GM18526 (cell line): ENCODE measurements around the gene USP9X.

Experiments used
- POLR2A ChIP-seq: IDR thresholded peaks from 3 replicates; pipeline ENCODE4 v1.6.1; 2011; ENCODE audit not compliant: insufficient read length; ENCODE audit errors: extremely low read depth

Gene USP9X, protein sequence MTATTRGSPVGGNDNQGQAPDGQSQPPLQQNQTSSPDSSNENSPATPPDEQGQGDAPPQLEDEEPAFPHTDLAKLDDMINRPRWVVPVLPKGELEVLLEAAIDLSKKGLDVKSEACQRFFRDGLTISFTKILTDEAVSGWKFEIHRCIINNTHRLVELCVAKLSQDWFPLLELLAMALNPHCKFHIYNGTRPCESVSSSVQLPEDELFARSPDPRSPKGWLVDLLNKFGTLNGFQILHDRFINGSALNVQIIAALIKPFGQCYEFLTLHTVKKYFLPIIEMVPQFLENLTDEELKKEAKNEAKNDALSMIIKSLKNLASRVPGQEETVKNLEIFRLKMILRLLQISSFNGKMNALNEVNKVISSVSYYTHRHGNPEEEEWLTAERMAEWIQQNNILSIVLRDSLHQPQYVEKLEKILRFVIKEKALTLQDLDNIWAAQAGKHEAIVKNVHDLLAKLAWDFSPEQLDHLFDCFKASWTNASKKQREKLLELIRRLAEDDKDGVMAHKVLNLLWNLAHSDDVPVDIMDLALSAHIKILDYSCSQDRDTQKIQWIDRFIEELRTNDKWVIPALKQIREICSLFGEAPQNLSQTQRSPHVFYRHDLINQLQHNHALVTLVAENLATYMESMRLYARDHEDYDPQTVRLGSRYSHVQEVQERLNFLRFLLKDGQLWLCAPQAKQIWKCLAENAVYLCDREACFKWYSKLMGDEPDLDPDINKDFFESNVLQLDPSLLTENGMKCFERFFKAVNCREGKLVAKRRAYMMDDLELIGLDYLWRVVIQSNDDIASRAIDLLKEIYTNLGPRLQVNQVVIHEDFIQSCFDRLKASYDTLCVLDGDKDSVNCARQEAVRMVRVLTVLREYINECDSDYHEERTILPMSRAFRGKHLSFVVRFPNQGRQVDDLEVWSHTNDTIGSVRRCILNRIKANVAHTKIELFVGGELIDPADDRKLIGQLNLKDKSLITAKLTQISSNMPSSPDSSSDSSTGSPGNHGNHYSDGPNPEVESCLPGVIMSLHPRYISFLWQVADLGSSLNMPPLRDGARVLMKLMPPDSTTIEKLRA (N-terminal part only)

DNA sequence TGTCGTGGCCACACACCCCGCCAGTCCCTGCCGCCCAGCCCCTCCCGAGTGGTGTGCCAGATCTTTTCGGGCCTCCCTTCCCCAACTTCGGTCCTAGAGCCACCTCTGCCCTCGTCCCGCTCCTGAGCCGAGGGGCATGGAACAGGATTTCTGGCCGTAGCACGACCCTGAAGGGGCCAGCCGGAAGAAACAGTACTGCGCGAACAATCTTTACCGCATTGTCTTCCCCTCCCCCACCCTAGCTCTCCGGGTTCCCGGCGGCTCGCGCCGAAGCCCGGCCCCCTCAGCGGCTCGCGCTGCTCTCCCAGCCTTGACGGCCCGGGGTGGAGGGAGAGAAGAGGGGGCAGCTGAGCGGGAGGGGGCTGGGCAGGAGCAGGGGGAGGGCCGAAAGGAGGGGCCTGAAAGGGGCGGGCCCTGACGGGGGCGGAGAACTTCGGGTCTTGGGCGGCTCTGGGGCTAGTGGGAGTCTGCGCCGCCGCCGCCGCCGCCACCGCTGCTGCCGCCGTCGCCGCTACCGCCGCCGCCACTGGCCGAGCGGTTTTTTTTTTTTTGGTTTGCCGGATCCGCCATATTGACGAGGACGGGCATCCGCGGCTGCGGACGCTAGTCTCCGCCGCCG is at the start of gene USP9X:
Gene USP9X (plus strand): TSS at position 553 of the 619 bp plus-strand sequence. CDS start 38,184 bp downstream, outside the sequence.
- TF ChIP-seq POLR2A, result peak; percentile 7

DNA sequence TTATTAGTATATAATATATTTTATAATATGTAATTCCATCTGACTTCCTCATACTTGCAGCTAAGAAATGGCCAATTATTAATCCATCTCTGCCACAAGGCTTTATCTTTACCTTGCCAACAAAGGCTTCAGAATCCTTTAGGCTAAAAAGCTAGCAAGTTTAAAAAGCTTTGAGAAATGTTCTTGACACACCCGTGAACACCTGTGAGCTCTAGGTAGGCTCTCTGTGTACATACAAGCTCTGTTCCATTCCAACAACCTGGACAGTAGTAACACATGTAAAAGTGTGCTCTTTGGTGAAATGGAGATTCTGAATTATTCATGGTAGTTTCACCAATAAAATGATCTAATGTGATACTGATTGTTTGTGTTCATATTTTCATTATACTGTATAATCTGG is 49.7 kb upstream of the USP9X start:
- no peak for TF ChIP-seq POLR2A

DNA sequence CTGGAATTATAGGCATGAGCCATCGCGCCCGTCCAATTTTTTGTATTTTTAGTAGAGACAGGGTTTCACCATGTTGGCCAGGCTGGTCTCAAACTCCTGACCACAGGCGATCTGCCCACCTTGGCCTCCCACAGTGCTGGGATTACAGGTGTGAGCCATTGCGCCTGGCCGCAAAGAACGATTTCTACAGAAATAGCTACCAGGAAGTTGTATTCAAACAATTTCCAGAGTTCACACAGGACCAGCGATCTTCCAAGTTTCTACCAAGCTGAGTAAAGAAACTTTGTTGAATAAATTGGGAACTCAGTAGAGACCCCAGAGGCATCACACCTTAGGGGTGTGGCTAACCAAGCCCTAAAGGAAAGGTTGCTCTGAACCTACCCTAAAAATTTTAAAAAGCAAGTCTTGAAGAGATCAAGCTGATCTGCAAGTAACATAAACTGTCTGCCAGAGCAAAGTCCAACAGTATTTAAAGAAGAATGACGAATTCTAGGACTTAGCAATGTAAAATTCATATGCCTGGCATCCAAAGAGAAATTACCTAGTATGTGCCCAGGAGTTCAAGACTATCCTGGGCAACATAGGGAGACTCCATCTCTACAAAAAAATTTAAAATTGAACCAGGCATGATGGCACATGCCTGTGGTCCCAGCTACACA is 48.4 kb upstream of the USP9X start:
- no peak for TF ChIP-seq POLR2A

DNA sequence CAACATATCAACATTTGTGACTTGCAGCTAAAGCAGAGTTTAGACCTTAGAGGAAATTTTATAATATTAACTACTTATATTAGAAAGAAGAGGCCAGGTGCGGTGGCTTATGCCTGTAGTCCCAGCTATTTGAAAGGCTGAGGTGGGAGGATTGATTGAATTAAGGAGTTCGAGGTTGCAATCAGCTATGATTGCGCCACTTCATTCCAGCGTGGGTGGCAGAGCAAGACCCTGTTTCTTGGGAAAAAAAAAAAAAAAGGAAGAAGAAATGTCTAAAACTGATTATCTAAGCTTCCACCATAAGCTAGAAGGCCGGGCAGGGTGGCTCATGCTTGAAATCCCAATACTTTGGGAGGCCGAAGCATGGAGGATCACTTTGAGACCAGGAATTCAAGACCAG is 42.0 kb upstream of the USP9X start:
- no peak for TF ChIP-seq POLR2A

DNA sequence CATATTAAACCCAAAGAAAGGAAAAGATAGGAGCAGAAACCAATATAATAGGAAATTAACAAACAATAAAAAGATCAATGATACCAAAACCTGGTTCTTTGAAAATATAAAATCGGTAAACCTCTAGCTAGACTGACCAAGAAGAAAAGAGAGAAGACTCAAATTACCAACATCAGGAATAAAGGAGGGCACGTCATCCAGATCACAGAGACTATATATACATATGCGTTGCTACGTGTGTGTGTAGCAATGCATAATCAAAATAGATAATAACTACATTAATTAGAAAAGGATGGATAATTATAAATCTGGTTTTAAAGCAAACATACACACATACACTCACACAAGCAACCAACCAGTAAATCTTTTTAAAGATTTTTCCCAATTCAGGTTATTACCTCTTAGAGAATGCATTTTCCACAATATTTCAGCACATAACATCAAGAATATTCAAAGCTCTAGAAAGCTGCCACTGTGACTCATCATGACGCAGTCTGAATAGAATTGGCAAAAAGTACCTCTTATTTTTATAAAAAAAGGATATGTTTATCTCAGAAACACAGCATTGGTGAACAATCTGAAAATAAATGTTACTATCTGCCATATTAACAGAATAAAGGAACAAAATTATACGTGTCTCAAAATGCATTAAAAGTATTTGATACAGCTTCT is 41.4 kb upstream of the USP9X start:
- no peak for TF ChIP-seq POLR2A

DNA sequence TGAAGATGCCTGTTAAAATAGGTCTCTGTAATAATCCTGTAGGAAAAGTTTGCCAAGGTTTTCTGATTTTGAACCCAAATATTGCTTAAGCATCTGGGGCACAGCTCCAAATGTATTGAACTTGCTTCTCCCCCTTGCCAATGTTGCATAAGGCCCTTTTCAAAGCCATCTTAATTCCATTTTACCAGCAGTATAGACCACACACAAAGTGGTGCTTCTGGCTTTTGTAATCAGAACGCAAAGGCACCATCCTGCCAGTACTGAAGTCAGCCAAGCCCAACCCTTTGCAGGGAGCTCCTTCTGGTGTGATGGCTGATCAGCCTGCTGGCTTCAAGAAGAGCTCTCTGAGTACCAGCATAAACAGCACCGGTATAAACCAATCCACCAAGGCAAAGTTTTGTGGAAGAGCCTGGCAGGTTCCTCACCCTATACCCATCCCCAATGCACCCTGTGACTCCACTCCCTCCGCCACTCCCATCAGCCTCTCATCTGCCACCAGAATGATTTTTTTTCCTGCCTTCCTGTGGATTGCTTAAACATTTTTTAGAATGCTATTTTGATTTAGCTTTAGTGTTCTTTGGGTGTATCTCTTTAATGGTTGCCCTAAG is 39.2 kb upstream of the USP9X start:
- TF ChIP-seq POLR2A, result no peak

DNA sequence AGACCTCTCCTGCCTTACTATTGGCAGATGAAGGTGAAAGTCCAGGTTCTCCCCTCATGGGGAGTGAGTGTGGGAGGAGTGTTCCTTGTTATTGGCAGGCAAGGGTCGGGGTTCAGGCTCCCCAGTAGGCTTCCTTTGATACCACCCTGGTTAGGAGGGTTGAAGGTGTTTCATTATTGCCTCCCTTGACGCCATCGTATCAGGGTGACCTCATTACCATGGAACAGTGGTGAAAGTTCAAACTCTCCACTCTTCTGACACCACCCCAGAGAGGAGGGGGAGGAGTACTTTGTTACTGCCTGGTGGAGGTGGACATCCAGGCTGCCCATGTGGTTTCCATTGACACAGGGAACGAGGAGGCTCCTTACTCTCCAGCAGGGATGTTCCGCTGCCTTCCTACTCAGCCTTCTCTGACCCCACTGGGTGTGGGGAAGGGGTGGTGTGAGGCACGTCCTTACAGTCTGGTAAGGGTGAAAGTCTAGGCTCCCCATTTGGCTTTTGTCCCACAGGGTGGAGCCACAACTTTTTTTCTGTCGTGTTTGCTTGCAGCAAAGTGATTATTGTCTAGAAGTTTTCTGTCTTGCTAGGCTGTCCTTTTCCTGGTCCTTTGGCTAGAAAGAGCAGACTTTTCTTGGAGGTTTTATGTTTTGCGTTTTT is 37.2 kb upstream of the USP9X start:
- TF ChIP-seq POLR2A, result no peak

DNA sequence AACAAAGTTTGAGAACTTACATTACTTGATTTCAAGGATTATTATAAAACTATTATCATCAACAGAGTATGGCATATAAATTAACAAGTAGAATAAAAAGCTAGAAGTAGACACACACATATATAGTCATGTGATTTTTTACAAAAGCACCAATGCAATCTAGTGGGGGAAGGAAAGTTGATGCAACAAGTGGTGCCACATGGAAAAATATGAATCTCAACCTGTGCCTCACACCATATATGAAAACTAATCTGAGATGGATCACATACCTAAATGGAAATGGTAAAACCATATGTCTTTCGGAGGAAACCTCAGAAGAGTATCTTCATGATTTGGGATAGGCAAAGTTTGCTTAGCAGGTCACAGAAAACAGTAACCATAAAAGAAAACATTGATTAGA is 34.9 kb upstream of the USP9X start:
- TF ChIP-seq POLR2A, result no peak

DNA sequence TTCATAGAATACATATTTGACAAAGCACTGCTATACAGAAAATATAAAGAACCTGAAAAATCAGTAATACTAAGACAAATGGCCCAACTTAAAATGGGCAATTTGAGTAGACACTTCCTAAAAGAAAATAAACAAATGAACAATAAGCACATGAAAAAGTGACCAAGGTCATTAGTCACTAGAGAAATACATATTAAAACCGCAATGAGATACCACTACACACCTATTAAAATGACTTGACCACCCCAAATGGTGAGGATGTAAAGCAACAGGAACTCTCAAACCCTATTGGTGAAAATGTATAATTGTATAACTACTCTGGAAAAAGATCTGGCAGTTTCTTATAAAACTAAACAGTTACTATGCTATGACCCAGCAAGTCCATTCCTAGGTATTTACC is 34.0 kb upstream of the USP9X start:
- no peak for TF ChIP-seq POLR2A

DNA sequence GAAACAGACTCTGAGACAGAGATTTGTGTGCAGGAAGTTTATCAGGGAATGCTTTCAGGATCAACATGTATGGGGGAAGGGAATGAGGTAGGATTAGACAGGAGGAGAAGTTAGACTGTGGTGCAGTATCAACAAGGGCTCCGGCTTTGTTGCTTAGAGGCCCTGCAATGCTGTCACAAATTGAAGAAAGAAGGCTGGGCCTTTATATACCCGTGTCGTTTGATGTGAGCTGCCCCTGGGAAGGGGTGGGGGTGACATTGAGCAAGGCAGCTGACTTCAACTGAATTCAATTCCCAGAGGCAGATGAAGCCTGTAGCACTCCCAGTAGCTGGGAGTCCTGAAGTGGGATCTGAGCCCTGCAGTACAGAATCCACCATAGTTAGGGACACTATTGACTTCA is 29.5 kb upstream of the USP9X start:
- no peak for TF ChIP-seq POLR2A

DNA sequence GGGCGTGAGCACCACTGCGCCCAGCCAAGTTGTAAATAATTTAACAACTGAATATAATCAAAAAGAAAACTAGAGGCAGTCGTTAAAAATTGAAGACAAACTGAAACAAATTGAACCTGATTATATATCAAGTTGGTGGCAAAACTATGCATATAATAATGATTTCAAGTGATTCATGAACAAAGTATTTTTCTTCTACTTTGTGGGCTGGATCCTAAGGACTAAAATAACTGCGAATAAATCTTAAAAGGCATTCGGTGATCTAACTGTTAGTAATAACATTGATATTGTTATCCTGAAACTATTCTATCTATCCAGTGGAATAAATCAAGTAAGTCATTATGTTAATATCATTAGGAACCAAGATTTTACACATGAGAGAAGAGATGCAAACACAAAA is 21.2 kb upstream of the USP9X start:
- no peak for TF ChIP-seq POLR2A

DNA sequence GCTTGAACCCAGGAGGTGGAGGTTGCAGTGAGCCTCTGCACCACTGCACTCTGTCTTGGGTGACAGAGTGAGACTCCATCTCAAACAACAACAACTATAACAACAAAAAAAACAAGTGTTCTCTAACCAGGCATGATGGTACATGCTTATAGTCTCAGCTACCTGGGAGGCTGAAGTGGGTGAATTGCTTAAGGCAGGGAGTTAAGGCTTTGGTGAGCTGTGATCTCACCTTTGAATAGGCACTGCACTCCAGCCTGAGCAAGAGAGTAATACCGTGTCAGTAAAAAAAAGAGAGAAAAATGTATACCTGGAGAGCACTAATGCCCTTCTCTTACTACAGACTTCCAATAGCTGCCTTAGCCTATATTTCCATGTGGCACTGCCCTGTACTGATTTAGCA is 18.9 kb upstream of the USP9X start:
- TF ChIP-seq POLR2A, result no peak

DNA sequence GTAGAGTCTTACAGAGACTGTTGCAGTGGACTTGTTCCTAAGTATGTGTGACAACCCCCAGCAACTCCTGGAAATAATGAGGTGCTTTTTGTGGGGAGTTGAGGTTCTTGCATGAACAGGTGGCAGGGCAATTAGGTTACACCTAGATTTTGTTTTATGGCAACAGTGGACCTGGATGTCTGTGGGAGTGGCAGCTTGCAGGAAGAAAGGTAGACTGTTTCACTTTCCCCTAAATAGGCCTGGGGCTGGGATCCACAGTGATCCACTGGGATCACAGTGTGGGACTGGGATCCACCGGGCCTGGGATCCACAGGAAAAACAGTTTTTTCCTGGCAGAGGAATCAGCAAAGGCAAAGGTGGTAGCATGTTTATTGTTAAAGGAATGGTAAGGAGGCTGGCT is 18.3 kb upstream of the USP9X start:
- TF ChIP-seq POLR2A, result no peak
